Inferior parietal cortex (tissue), 1 donor: ENCODE data around the gene ALPK3.

Experiments
- DNase-seq: peaks from one replicate; pipeline ENCODE4 v3.0.0-alpha.2; 2016; ENCODE audit errors: extremely low spot score

ALPK3 gene, protein sequence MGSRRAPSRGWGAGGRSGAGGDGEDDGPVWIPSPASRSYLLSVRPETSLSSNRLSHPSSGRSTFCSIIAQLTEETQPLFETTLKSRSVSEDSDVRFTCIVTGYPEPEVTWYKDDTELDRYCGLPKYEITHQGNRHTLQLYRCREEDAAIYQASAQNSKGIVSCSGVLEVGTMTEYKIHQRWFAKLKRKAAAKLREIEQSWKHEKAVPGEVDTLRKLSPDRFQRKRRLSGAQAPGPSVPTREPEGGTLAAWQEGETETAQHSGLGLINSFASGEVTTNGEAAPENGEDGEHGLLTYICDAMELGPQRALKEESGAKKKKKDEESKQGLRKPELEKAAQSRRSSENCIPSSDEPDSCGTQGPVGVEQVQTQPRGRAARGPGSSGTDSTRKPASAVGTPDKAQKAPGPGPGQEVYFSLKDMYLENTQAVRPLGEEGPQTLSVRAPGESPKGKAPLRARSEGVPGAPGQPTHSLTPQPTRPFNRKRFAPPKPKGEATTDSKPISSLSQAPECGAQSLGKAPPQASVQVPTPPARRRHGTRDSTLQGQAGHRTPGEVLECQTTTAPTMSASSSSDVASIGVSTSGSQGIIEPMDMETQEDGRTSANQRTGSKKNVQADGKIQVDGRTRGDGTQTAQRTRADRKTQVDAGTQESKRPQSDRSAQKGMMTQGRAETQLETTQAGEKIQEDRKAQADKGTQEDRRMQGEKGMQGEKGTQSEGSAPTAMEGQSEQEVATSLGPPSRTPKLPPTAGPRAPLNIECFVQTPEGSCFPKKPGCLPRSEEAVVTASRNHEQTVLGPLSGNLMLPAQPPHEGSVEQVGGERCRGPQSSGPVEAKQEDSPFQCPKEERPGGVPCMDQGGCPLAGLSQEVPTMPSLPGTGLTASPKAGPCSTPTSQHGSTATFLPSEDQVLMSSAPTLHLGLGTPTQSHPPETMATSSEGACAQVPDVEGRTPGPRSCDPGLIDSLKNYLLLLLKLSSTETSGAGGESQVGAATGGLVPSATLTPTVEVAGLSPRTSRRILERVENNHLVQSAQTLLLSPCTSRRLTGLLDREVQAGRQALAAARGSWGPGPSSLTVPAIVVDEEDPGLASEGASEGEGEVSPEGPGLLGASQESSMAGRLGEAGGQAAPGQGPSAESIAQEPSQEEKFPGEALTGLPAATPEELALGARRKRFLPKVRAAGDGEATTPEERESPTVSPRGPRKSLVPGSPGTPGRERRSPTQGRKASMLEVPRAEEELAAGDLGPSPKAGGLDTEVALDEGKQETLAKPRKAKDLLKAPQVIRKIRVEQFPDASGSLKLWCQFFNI (N-terminal part only)

GRCh38 chr15:84816694-84817465, at the start of gene ALPK3:
TSS of gene ALPK3 (plus strand) at chr15:84817356. CDS start at chr15:84817453, 97 bp downstream.
- no peak for DNase-seq

DNA sequence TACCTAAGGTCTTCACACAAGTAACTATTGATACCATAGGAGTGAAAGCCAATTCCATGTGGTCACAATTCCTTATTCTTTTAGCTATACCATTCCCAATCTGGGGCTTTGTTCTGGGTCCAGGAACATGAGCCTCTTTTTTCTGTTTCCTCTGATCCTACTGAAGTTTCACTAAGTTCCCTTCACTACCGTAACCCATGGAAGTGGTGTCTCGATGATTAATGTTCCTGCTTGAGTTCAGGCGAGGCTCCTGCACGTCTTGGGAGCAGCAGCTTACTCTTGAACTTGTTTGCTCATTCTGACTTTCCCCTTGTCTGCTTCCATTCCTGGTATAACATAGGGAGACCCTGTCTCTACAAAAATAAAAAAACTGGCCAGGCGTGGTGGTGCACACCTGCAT, 45.1 kb upstream of the ALPK3 start:
- no peak for DNase-seq

DNA sequence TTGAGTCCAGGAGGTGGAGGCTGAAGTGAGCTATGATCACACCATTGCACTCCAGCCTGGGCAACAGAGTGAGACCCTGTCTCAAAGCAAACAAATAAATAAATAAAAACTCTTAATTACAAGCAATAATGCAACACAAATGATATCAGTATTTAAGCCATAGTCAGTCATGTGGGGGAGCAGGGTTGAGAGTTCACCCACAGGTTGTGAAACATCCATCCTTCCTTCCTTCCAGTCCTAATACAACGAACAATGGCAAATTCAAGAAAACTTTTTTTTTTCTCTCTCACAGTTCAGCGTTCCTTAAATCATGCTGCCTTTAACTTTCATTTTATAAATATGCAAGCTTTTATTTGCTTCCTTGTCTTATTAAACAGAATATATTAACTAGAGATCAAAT, 44.7 kb upstream of the ALPK3 start:
- no peak for DNase-seq

GRCh38 chr15:84773716-84774115, 43.4 kb upstream of the ALPK3 start:
- no peak for DNase-seq

- no peak for DNase-seq
These were observed 41.2 kb upstream of the ALPK3 start for GRCh38 chr15:84775867-84776449.

DNA sequence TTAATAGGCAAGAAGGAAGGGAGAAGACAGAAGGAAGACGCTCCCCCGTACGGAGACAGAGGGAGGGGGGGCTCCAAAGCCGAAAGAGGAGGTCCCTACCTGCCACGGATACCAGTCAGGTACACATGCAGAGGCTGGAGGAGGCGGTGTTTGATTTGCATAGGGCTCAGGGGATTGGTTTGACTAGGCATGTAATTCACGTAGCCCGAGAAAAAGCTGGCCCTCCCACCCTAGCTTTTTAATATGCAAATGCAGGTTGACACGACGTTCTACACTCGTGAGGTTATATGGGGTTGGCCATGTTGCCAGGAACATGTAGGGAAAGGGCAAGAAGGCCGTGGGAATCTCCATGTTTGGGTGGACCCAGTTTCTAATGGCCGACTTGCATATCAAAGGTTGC, 39.0 kb upstream of the ALPK3 start:
- no peak for DNase-seq

DNA sequence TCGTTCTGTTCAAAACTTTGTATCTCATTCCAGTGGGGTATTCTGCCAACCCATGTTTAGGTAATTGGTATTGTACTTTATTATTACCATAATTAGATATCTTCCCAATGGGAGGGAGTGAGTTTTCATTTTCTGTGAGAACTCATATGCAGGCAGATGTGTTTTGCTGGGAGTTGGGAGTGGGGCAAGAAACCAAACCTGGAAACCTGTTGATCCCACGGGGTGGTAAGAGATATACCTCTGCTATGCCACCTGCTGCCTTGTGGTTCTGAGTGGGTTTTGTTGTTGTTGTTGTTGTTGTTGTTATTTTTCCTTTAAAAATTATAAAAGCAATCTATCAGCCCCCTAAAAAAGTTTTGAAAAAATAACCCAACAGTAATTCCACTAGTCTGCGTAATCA, 36.7 kb upstream of the ALPK3 start:
- DNase-seq = no peak

- DNase-seq = no peak
These were observed 35.7 kb upstream of the ALPK3 start for GRCh38 chr15:84781495-84781894.

DNA sequence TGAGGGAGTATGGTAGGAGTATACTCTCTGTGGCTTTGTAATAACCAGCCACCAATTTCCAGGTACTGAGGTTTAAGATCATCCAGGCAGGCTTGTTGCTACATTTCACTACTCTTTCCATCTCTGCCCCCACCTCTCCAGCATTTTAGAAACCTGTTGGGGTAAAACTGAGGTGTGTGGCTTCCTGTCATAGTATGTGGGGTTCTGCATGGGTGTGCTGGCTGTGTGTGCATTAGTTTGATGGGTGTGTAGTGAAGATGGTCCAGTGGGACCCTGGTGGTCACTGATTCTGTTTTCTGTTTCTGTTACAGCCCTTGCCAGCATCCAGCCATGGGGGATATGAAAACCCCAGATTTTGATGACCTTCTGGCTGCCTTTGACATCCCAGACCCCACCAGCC, 34.8 kb upstream of the ALPK3 start:
- no peak for DNase-seq

GRCh38 chr15:84783493-84784251, 33.5 kb upstream of the ALPK3 start:
- DNase-seq = no peak

- no peak for DNase-seq
These were observed 32.9 kb upstream of the ALPK3 start for GRCh38 chr15:84784262-84784661.

- DNase-seq = no peak
These were observed 32.1 kb upstream of the ALPK3 start for GRCh38 chr15:84785053-84785452.

DNA sequence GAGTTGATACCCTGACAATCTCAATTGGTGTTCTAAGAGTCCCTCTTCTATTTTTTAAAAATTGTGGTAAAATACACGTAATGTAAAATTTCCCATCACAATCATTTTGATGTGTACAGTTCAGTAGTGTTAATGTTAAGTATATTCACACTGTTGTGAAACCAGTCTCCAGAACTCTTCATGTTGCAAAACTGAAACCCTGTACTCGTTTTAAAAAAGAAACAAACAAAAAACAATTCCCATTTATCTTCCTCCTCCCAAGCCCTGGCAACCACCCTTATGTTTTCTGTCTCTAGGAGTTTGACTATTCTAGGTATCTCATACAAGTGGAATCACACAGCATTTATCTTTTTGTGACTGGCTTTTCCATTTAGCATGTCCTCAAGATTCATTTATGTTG, 28.7 kb upstream of the ALPK3 start:
- DNase-seq = no peak

DNA sequence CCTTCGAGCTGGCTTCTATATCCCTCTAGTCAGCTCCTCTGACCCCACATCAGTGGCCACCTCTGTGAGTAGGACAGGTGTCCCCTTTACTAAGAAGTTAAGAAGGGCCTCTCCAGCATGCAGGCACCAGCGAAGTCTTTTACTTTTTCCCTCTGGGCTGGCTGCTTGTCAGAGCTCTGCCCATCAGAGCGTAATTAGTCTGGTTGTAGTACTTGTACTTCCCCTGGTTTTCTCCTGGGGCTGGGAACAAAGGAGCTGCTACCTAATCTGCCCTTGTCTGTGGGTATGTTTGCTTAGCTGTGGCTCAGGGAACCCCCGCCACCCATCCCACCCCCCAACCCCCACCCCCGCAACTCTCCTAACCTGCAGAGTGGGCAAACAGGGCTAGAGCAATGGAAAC, 27.4 kb upstream of the ALPK3 start:
- DNase-seq = no peak

DNA sequence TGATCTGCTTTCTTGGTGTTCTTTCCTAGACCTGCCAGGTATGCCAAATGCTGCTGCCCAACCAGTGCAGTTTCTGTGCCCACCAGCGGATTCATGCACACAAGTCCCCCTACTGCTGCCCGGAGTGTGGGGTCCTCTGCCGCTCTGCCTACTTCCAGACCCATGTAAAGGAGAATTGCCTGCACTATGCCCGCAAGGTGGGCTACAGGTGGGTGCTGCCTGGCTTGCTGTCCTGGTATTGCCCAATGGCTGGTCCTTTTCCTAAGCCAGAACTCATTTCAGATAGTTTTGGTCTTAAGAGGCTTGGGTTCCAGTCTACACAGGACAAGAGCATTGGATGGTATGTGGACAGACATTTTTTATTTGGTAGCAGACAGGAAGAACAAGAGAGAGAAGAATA, 26.5 kb upstream of the ALPK3 start:
- no peak for DNase-seq

- DNase-seq = no peak
These were observed 25.4 kb upstream of the ALPK3 start for GRCh38 chr15:84791763-84792162.

GRCh38 chr15:84793431-84794161, 23.6 kb upstream of the ALPK3 start:
- DNase-seq = no peak

GRCh38 chr15:84794162-84794547, 23.0 kb upstream of the ALPK3 start:
- DNase-seq = no peak

GRCh38 chr15:84795186-84795585, 22.0 kb upstream of the ALPK3 start:
- no peak for DNase-seq
